Liver (tissue), 9 donors: ENCODE data around the gene GPR84. TPM values are rescaled to one million over a fixed set of nuclear protein-coding genes. Genes with fewer than 3 reads are reported as not detected.

ENCODE experiments used
- DNase-seq: peaks from one replicate; pipeline ENCODE4 v3.0.0-alpha.2; 2017; ENCODE audit warnings: low spot score
- H3K27ac ChIP-seq, 2 donors: one replicate each; pipeline ENCODE4 v1.7.0; 2013; ENCODE audit warnings: inconsistent platforms in 2 of 2, low read length in 2 of 2, control low read depth in 1 of 2, low read depth in 1 of 2, mild to moderate bottlenecking in 1 of 2
- H3K27me3 ChIP-seq, 4 donors: one replicate each; pipeline versions ENCODE4 v1.6.1 to v1.7.0; 2013; ENCODE audit warnings: low read length in 3 of 4, inconsistent platforms in 1 of 4, mild to moderate bottlenecking in 1 of 4, moderate library complexity in 1 of 4; ENCODE audit not compliant: control insufficient read depth in 4 of 4, insufficient read depth in 4 of 4
- H3K36me3 ChIP-seq, 4 donors: one replicate each; pipeline versions ENCODE4 v1.6.1 to v1.7.0; 2013; ENCODE audit warnings: low read length in 3 of 4, mild to moderate bottlenecking in 3 of 4, low read depth in 1 of 4, moderate library complexity in 1 of 4; ENCODE audit not compliant: control insufficient read depth in 4 of 4, insufficient read depth in 3 of 4
- H3K4me1 ChIP-seq, 4 donors: one replicate each; pipeline versions ENCODE4 v1.6.1 to v1.7.0; 2013; ENCODE audit warnings: low read length in 3 of 4, mild to moderate bottlenecking in 3 of 4, moderate library complexity in 1 of 4; ENCODE audit not compliant: control insufficient read depth in 4 of 4, insufficient read depth in 4 of 4
- H3K4me3 ChIP-seq, 3 donors: one replicate each; pipeline versions ENCODE4 v1.6.1 to v1.7.0; 2013; ENCODE audit warnings: low read length in 3 of 3, control low read depth in 1 of 3, low read depth in 1 of 3, mild to moderate bottlenecking in 1 of 3
- H3K9ac ChIP-seq, 2 donors: one replicate each; pipeline ENCODE4 v1.7.0; 2013; ENCODE audit warnings: low read length in 2 of 2, mild to moderate bottlenecking in 2 of 2, moderate library complexity in 2 of 2, control low read depth in 1 of 2, low read depth in 1 of 2
- H3K9me3 ChIP-seq, 4 donors: one replicate each; pipeline versions ENCODE4 v1.6.1 to v1.7.0; 2013; ENCODE audit warnings: low read length in 3 of 4; ENCODE audit not compliant: control insufficient read depth in 4 of 4
- EGR1 ChIP-seq, 2 donors: IDR thresholded peaks; 2 replicates each; pipeline ENCODE4 v1.6.1; 2016 to 2018; ENCODE audit warnings: antibody characterized with exemption in 2 of 2, low read depth in 2 of 2
- FOXA1 ChIP-seq: IDR thresholded peaks from 2 replicates; pipeline ENCODE4 v1.6.1; 2016; ENCODE audit warnings: antibody characterized with exemption
- FOXA2 ChIP-seq: IDR thresholded peaks from 2 replicates; pipeline ENCODE4 v1.6.1; 2016; ENCODE audit warnings: antibody characterized with exemption
- GABPA ChIP-seq, 2 donors: IDR thresholded peaks in 1 of 2; conservative IDR thresholded peaks in 1 of 2; 2 replicates each; pipeline ENCODE4 v1.6.1; 2016; ENCODE audit warnings: antibody characterized with exemption in 2 of 2, mild to moderate bottlenecking in 1 of 2, moderate library complexity in 1 of 2
- HNF4A ChIP-seq, 2 donors: conservative IDR thresholded peaks; 2 replicates each; pipeline ENCODE4 v1.6.1; 2016; ENCODE audit warnings: antibody characterized with exemption in 2 of 2, mild to moderate bottlenecking in 2 of 2
- NR2F2 ChIP-seq: IDR thresholded peaks from 2 replicates; pipeline ENCODE4 v1.6.1; 2016; ENCODE audit warnings: antibody characterized with exemption
- RAD21 ChIP-seq, 2 donors: IDR thresholded peaks; 2 replicates each; pipeline ENCODE4 v1.6.1; 2016; ENCODE audit warnings: antibody characterized with exemption in 2 of 2, mild to moderate bottlenecking in 2 of 2
- RXRA ChIP-seq, 2 donors: IDR thresholded peaks; 2 replicates each; pipeline ENCODE4 v1.6.1; 2017 to 2018; ENCODE audit warnings: antibody characterized with exemption in 2 of 2, mild to moderate bottlenecking in 1 of 2
- SP1 ChIP-seq: IDR thresholded peaks from 2 replicates; pipeline ENCODE4 v1.6.1; 2018; ENCODE audit warnings: antibody characterized with exemption, mild to moderate bottlenecking
- ZBTB33 ChIP-seq: IDR thresholded peaks from 2 replicates; pipeline ENCODE4 v1.6.1; 2016; ENCODE audit warnings: antibody characterized with exemption
- WGBS: extraction: QIAGEN DNeasy Blood & Tissue Kit; methylation state at CpG from one replicate; pipeline ENCODE4 v1.1.7; 2013; 5-methylcytosine and 5-hydroxymethylcytosine counted together
- polyA plus RNA-seq, 2 donors: library from polyadenylated mRNA; stranded (reverse) in 1 of 2; unstranded in 1 of 2; fragments of 200-250 nt in 1 of 2; fragments of >200 nt in 1 of 2; fragmentation: Nextera tagmentation in 1 of 2; extraction: Ambion mirVana in 1 of 2; gene quantifications; one replicate each; pipeline versions ENCODE4 v1.2.1 to v1.2.3, GENCODE V29; 2013 to 2015
- total RNA-seq, 2 donors: library from RNA; depleted of rRNA; stranded (reverse); fragments of >200 nt; gene quantifications; one replicate each; pipeline ENCODE4 v1.2.3, GENCODE V29; 2014
- TF ChIP-seq, protein P1 (sequence below): IDR thresholded peaks from 2 replicates; pipeline ENCODE4 v1.6.1; 2016; ENCODE audit warnings: antibody characterized with exemption, mild to moderate bottlenecking
- TF ChIP-seq, protein P2 (sequence below): IDR thresholded peaks from 2 replicates; pipeline ENCODE4 v1.6.1; 2016; ENCODE audit warnings: antibody characterized with exemption
- TF ChIP-seq, protein P3 (sequence below): IDR thresholded peaks from 2 replicates; pipeline ENCODE4 v1.6.1; 2016; ENCODE audit warnings: antibody characterized with exemption
- donor health status: healthy.
- donor health status: healthy.
- donor health status: healthy.
- donor health status: healthy.
- donor health status: healthy.

Gene GPR84
- total and polyA plus RNA-seq, 4 donors, result 0.09 to 0.37 (median 0.33) TPM; not detected in 1

DNA sequence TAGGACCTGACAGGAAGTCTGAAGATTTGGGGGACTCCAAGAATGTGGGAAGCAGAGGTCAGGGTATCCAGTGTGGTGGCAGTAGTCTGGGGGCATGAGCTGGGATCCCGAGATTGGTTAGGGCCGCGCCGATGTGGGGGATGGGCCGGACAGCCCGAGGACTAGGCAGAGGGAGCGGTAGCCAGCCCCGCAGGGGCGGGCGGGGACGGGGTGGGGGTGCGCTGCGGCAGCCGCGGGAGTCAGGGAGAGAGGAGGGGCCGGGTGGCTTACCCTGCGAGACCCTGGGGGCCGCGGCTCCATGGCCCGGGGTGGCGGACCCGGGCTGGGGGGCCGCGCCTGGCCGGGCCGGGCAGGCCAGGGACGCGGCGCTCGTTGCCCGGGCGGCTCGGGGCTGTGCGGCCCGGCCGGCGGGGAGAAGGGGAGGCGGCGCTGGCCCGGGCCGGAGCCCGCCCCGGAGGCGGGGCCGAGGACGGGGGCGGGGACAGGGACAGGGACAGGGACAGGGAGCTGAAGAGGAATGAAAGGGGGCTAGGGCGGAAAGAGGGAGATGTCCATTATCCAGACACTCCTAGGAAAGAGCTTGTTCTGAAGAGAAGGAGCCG is 14.6 kb upstream of the GPR84 start (continued):
- TF ChIP-seq, protein P1, sequence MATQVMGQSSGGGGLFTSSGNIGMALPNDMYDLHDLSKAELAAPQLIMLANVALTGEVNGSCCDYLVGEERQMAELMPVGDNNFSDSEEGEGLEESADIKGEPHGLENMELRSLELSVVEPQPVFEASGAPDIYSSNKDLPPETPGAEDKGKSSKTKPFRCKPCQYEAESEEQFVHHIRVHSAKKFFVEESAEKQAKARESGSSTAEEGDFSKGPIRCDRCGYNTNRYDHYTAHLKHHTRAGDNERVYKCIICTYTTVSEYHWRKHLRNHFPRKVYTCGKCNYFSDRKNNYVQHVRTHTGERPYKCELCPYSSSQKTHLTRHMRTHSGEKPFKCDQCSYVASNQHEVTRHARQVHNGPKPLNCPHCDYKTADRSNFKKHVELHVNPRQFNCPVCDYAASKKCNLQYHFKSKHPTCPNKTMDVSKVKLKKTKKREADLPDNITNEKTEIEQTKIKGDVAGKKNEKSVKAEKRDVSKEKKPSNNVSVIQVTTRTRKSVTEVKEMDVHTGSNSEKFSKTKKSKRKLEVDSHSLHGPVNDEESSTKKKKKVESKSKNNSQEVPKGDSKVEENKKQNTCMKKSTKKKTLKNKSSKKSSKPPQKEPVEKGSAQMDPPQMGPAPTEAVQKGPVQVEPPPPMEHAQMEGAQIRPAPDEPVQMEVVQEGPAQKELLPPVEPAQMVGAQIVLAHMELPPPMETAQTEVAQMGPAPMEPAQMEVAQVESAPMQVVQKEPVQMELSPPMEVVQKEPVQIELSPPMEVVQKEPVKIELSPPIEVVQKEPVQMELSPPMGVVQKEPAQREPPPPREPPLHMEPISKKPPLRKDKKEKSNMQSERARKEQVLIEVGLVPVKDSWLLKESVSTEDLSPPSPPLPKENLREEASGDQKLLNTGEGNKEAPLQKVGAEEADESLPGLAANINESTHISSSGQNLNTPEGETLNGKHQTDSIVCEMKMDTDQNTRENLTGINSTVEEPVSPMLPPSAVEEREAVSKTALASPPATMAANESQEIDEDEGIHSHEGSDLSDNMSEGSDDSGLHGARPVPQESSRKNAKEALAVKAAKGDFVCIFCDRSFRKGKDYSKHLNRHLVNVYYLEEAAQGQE, result no peak
- TF ChIP-seq FOXA1 (no peak), RAD21 (IDR thresholded peaks at IDR 0.05) (no peak)

DNA sequence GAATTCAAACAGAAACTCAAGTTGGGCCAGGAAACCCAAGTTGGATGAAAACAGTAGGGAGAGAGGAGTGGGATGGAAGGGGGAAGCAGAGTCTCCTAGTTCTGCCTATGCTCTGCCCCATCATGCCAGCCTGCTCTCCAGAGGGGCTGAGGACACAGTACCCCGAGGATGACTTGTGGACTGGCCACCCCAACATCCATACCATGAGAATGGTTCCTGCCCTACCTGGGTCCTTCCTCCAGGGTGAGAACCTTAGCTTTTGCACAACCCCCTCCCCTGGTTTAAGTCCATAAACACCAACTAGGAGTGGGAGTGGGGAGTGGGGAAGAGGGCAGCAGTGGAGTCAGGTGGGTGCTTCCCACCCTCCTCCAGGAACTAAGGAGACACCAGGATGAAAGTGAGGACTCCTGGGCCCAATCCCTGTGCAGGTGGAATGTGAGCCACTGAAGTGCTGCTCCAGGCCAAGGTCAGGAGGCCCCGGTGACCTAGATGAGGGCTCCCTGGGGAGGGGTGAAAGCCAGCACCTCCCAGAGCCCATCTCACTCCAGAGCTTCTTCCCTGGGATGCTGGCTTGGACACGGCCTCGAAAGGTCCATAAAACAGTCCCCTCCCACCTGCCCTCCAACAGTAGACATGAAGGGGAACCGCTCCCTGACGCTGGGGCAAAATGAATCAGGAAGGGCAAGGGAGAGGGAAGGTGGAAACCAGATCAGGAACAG is 13.7 kb upstream of the GPR84 start:
- 91% methylated on average over 6 of the region's 6 CpGs for WGBS
- Histone ChIP-seq H3K4me1 (peaks cover 5 to 11% (median 6%) of the 10 kb centered on the region in 4 donors), H3K4me3 (no peak overlapping the region), H3K27me3 (no peaks in the 10 kb centered on the region), H3K27ac (no peak overlapping the region), H3K9me3 (no peaks in the 10 kb centered on the region), H3K9ac (no peak overlapping the region), H3K36me3 (peaks cover 0 to 8% (median 2%) of the 10 kb centered on the region in 4 donors)
- DNase-seq, result no peak
- TF ChIP-seq RXRA (IDR thresholded peaks at IDR 0.05) (no peak), ZBTB33 (no peak), FOXA2 (no peak), NR2F2 (no peak), HNF4A (conservative IDR thresholded peaks at IDR 0.05) (no peak), EGR1 (IDR thresholded peaks at IDR 0.05; ENCODE audit: low read depth in 2 of 2) (no peak), RAD21 (IDR thresholded peaks at IDR 0.05) (no peak), GABPA (IDR thresholded peaks at IDR 0.05 in 1 of 2, conservative IDR thresholded peaks at IDR 0.05 in 1 of 2) (no peak), SP1 (no peak), FOXA1 (no peak)
- TF ChIP-seq, protein P2, sequence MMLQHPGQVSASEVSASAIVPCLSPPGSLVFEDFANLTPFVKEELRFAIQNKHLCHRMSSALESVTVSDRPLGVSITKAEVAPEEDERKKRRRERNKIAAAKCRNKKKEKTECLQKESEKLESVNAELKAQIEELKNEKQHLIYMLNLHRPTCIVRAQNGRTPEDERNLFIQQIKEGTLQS, result no peak
- TF ChIP-seq, protein P3, sequence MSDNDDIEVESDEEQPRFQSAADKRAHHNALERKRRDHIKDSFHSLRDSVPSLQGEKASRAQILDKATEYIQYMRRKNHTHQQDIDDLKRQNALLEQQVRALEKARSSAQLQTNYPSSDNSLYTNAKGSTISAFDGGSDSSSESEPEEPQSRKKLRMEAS, result no peak
- TF ChIP-seq, protein P1, result no peak
